HepG2 (cell line): Measurements from ENCODE around the gene FCHO1. TPM values are rescaled to one million over a fixed set of nuclear protein-coding genes. Genes with fewer than 3 reads are reported as not detected.
A peak's percentile ranks its signal among the peaks of the same experiment; 100 is the strongest.

Source experiments
- CBX5 ChIP-seq: sonication (generic); formaldehyde crosslinking; IDR thresholded peaks from 2 replicates; pipeline ENCODE4 v1.4.0; 2020; ENCODE audit warnings: missing genetic modification reagents, borderline replicate concordance
- CTCF ChIP-seq: sonication (generic); formaldehyde crosslinking; IDR thresholded peaks from 2 replicates; pipeline ENCODE4 v1.5.0; 2020; ENCODE audit warnings: mild to moderate bottlenecking, missing genetic modification reagents, moderate library complexity
- E2F5 ChIP-seq: sonication (generic); formaldehyde crosslinking; conservative IDR thresholded peaks from 2 replicates; pipeline ENCODE4 v1.4.0; 2020; ENCODE audit warnings: missing genetic modification reagents
- EED ChIP-seq: sonication (generic); formaldehyde crosslinking; IDR thresholded peaks from 2 replicates; pipeline ENCODE4 v1.5.0; 2020; ENCODE audit warnings: mild to moderate bottlenecking, missing genetic modification reagents
- KIAA2018 ChIP-seq: sonication (generic); formaldehyde crosslinking; IDR thresholded peaks from 2 replicates; pipeline ENCODE4 v1.5.0; 2020; ENCODE audit warnings: mild to moderate bottlenecking, missing genetic modification reagents, borderline replicate concordance
- NR3C1 ChIP-seq: sonication (generic); formaldehyde crosslinking; IDR thresholded peaks from 2 replicates; pipeline ENCODE4 v1.4.0; 2020; ENCODE audit warnings: missing genetic modification reagents
- PRDM15 ChIP-seq: sonication (generic); formaldehyde crosslinking; IDR thresholded peaks from 2 replicates; pipeline ENCODE4 v1.4.0; 2020; ENCODE audit warnings: missing genetic modification reagents
- SAFB2 ChIP-seq: sonication (generic); formaldehyde crosslinking; IDR thresholded peaks from 2 replicates; pipeline ENCODE4 v1.5.1; 2020; ENCODE audit warnings: missing genetic modification reagents, low read depth, mild to moderate bottlenecking, borderline replicate concordance
- SETDB1 ChIP-seq: sonication (generic); formaldehyde crosslinking; IDR thresholded peaks from 2 replicates; pipeline ENCODE4 v1.5.1; 2020; ENCODE audit warnings: missing genetic modification reagents, mild to moderate bottlenecking, borderline replicate concordance
- XBP1 ChIP-seq: sonication (generic); formaldehyde crosslinking; IDR thresholded peaks from 2 replicates; pipeline ENCODE4 v1.5.0; 2020; ENCODE audit warnings: missing genetic modification reagents
- ZNF282 ChIP-seq: fragments of 450-650 bp; IDR thresholded peaks from 2 replicates; pipeline ENCODE4 v1.6.1; 2018; ENCODE audit not compliant: partially characterized antibody
- ZNF337 ChIP-seq: sonication (generic); formaldehyde crosslinking; IDR thresholded peaks from 2 replicates; pipeline ENCODE4 v1.5.1; 2020; ENCODE audit warnings: missing genetic modification reagents, low read depth, mild to moderate bottlenecking, borderline replicate concordance
- ZNF572 ChIP-seq: sonication (generic); formaldehyde crosslinking; IDR thresholded peaks from 2 replicates; pipeline ENCODE4 v1.5.1; 2020; ENCODE audit warnings: mild to moderate bottlenecking, missing genetic modification reagents
- ZNF75D ChIP-seq: sonication (generic); formaldehyde crosslinking; IDR thresholded peaks from 2 replicates; pipeline ENCODE4 v1.8.1; 2023; ENCODE audit warnings: missing genetic modification reagents, mild to moderate bottlenecking, borderline replicate concordance
- polyA plus RNA-seq, 8 experiments: library from polyadenylated mRNA; depleted of rRNA in 3 of 8; stranded (reverse) in 7 of 8; unstranded in 1 of 8; fragments of >200 nt; fragmentation: Illumina TruSeq in 4 of 8; extraction: Trizol in 4 of 8; gene quantifications; 2 replicates each; pipeline versions ENCODE4 v1.2.1 to v1.2.3, GENCODE V29; 2011 to 2016; ENCODE audit warnings: low read depth in 4 of 8, missing spikeins in 1 of 8, mixed read lengths in 1 of 8; ENCODE audit not compliant: insufficient read depth in 1 of 8
- total RNA-seq, 5 experiments: library from RNA; depleted of rRNA; stranded (reverse); fragments of >200 nt; fragmentation: Illumina TruSeq; extraction: Trizol; gene quantifications; 2 replicates each; pipeline ENCODE4 v1.2.3, GENCODE V29; 2016; ENCODE audit warnings: low read depth in 1 of 5

FCHO1 gene
- total and polyA plus RNA-seq, 2 of the 13 experiments (the other 11 are each of a cell fraction or from before 2014, with no cell fraction given): 1.3 to 3.1 TPM

GRCh38 chr19:17766543-17767131 lies 15.4 kb downstream of the FCHO1 start (continued):
- TF ChIP-seq KIAA2018 (CRISPR knock-in tag) (no peak), ZNF75D (CRISPR knock-in tag) (no peak), PRDM15 (CRISPR knock-in tag) (no peak), EED (CRISPR knock-in tag) (no peak), ZNF337 (CRISPR knock-in tag) (peak; percentile 76; the same call in 1 of the 2 replicates), SAFB2 (peak; percentile 69; the same call in 1 of the 2 replicates), ZNF572 (CRISPR knock-in tag) (0 out of 2 replicates have a peak, but pooled peaks have one; percentile 40), CBX5 (CRISPR knock-in tag) (no peak), CTCF (peak; percentile 98), ZNF282 (no peak), E2F5 (CRISPR knock-in tag) (no peak), NR3C1 (CRISPR knock-in tag) (no peak), SETDB1 (CRISPR knock-in tag) (no peak), XBP1 (CRISPR knock-in tag) (no peak)
